ENCODE results near the gene ALDH5A1. TPM values are rescaled to one million over a fixed set of nuclear protein-coding genes. Genes with fewer than 3 reads are reported as not detected.

ALDH5A1 gene
- total RNA-seq, 1 donor from 2014 or later = 1.0 TPM

DNA sequence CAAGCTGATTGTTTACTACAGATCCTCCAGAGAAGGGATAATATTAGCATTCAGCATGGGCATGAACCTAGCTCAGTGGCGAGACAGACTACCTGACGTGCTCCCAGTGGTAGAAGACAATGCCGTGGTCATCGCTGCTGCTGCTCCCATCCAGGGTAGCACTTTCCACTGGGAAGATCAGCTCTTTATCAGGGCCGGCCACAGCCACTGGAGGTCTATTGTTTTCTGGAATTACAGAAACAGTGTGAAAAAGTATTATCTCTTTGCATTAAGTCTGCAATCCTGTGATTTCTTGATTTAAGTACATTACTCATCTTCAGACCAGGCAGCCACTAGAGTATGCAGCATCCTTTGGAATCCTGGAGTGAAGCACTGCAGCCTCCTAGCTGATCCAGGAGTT is 75.0 kb downstream of the ALDH5A1 start:
- DNase-seq = no peak

- no peak for DNase-seq
These were observed 76.6 kb downstream of the ALDH5A1 start for GRCh38 chr6:24571361-24571760.

DNA sequence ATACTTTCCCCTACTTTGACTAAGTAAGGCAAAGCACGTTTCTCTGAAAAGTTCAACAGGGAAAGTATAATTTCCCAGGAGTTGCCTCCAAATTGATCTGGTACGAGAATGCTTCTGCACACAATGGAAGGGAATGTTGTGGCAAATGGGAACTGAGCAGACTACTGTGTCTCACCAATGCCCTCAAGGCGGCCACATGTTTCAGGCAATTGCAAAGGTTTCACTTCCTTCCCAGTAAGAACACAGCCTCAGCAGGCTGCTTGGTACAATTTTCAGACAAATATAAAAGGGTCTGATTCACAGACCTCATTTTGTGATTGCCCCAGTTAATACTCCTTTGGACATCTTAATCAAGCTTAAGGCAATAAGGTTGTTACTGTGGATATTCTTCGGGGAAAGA is 80.0 kb downstream of the ALDH5A1 start:
- DNase-seq = no peak

- no peak for DNase-seq
These were observed 81.7 kb downstream of the ALDH5A1 start for GRCh38 chr6:24576447-24576846.

DNA sequence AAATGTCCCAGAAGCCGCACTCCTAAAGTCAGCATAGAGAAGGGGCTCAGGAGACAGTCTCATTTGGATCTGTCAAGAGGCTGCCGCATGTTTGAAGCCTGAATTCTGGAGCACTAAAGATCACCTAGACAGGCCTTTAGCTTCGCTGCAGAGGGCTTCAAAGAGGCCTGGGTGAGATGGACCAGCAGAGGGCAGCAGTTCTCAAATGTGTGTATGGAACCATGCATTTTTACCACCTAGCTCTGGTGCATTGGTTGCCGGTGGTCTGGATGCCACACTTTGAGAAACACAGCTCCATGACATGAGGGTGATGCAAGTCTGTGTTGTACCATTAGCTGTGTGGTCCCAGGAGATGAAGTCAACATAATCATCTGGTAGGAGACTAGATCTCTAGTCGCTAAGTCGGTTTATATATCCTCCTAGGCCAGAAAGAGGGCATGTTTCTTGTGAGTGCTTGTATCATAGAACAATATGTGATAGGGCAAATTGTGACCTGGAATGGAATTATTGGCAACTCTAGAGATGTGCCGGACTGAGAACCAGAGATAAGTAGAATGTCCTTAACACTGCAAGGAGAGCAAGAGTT is 86.4 kb downstream of the ALDH5A1 start:
- DNase-seq = peak; percentile 82

DNA sequence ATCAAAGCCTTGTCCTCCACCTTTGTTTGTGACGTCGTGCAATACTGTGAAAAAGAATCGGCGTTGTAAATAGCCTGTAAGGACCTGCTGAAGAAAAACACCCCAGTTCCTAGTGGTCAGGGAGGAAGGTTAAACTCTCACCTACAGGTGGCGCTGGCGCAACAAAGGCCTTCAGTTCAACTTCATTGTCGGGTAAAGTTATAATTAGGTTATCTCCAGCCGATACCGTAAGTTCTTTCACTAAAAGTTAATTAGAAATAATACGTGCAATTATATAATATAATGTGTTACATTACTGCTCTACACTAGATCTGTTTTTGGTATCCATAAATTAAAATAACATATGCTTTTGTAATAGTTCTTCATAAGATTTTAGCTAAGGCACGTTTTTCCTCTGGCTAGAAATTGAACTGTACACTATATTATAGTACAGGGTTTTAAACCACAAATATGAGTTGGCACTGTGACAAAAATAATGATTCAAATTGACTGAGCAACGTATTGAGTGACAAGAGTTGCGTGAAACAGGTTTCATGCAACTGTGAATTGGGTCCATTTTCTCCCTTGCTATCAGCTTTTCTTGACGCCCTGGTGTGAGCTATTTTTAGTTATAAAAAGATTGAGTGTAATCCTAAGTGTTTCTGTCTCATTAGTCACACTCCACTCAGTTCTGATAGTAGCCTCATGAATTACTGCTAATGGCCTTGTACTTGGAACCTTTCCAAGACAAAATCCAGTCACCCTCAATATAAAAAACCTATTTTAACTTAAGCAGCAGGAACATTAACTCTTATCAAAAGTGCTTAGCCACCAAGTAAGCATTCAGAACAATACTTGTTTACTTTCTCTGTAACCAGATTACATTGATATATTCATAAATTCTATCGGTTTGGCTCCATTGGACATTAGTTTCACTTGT is 89.0 kb downstream of the ALDH5A1 start:
- DNase-seq = peak; percentile 85

DNA sequence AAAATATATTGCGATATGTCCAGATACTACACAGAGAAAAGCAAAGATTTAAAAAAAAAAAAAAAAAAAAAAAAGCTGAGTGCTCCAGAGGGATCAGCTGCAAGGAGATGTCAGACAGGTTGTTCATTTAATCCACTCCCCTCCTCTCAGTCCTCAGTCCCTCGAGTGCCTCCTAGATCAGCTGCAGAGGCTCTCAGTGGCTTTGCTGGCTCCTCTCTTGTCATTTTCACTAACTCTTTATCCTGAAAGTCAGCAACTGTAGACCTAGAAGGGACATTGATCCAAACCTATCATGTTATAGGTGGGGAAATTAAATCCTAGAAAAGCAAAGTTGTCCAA is 89.6 kb downstream of the ALDH5A1 start:
- no peak for DNase-seq

Other genes starting within 250 kb of the ALDH5A1 start
- gene DCDC2, start 136.9 kb upstream of the ALDH5A1 start, total RNA-seq = 1.0 and 1.5 TPM in 2 replicates
- gene MRS2, start 92.0 kb upstream of the ALDH5A1 start, total RNA-seq = 28.8 and 30.8 TPM in 2 replicates
- 0.05 and 0.17 TPM in 2 replicates for gene GPLD1, start 5.4 kb upstream of the ALDH5A1 start, total RNA-seq
- gene KIAA0319, start 151.2 kb downstream of the ALDH5A1 start, total RNA-seq = 0.05 TPM in 1 of 2 replicates, not detected in the other
- 27.2 and 35.6 TPM in 2 replicates for gene TDP2, start 171.9 kb downstream of the ALDH5A1 start, total RNA-seq
- gene ACOT13, start 172.1 kb downstream of the ALDH5A1 start, total RNA-seq = 3.7 and 9.2 TPM in 2 replicates
- gene C6orf62, start 224.2 kb downstream of the ALDH5A1 start, total RNA-seq = 111 and 205 TPM in 2 replicates